Mesothelial cell of epicardium (in vitro differentiated cells): ENCODE results near the gene SLTM. TPM values are rescaled to one million over a fixed set of nuclear protein-coding genes. Genes with fewer than 3 reads are reported as not detected.

Source experiments
- DNase-seq, 2 experiments: peaks; one replicate each; pipeline ENCODE4 v3.0.0; 2021; ENCODE audit warnings: low spot score in 2 of 2; ENCODE audit not compliant: unreplicated experiment in 2 of 2
- H3K27ac Mint-ChIP-seq: 2 replicates; pipeline ENCODE4 v1.8.0; 2021; ENCODE audit warnings: mixed read lengths
- H3K27me3 Mint-ChIP-seq: 2 replicates; pipeline ENCODE4 v1.8.0; 2021; ENCODE audit warnings: low read depth, mixed read lengths
- H3K36me3 Mint-ChIP-seq: 2 replicates; pipeline ENCODE4 v1.8.0; 2021; ENCODE audit warnings: mixed read lengths
- H3K4me1 Mint-ChIP-seq: 2 replicates; pipeline ENCODE4 v1.8.0; 2021; ENCODE audit warnings: mixed read lengths
- H3K4me3 Mint-ChIP-seq: 2 replicates; pipeline ENCODE4 v1.8.0; 2021; ENCODE audit warnings: mild to moderate bottlenecking, moderate library complexity, mixed read lengths
- H3K9me3 Mint-ChIP-seq: 2 replicates; pipeline ENCODE4 v1.8.0; 2021; ENCODE audit warnings: mixed read lengths
- total RNA-seq: library from RNA; stranded (reverse); gene quantifications from 3 replicates; pipeline ENCODE4 v1.2.1, GENCODE V29; 2021
- TF ChIP-seq, protein P1 (sequence below): fragments of 200-600 bp; sonication (generic); IDR thresholded peaks from one replicate; pipeline ENCODE4 v1.5.0; 2021; ENCODE audit warnings: antibody characterized with exemption; ENCODE audit not compliant: unreplicated experiment

The SLTM gene
- total RNA-seq, 1 donor from 2014 or later, result 116 TPM

DNA sequence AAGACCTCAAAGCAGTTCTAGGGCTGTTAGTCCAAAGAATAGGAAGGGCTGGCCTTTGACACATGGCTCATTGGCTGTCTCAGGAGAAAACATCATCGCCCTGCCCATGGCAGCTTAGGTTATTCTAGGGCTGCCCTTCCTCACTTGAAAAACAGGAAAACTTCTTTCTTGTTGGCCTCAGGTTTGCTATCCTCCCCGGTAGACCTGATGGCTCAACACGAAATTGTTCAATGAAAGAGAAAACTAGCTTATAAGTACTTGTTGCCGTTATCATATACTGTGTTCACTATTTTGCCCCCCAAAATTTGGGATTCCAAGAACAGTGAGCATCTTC lies 602 bp upstream of the SLTM start:
- H3K9me3 Mint-ChIP-seq, result peaks cover 3% of the 10 kb centered on the region
- TF ChIP-seq, protein P1, sequence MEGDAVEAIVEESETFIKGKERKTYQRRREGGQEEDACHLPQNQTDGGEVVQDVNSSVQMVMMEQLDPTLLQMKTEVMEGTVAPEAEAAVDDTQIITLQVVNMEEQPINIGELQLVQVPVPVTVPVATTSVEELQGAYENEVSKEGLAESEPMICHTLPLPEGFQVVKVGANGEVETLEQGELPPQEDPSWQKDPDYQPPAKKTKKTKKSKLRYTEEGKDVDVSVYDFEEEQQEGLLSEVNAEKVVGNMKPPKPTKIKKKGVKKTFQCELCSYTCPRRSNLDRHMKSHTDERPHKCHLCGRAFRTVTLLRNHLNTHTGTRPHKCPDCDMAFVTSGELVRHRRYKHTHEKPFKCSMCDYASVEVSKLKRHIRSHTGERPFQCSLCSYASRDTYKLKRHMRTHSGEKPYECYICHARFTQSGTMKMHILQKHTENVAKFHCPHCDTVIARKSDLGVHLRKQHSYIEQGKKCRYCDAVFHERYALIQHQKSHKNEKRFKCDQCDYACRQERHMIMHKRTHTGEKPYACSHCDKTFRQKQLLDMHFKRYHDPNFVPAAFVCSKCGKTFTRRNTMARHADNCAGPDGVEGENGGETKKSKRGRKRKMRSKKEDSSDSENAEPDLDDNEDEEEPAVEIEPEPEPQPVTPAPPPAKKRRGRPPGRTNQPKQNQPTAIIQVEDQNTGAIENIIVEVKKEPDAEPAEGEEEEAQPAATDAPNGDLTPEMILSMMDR, result no peak
- no peaks in the 10 kb centered on the region for H3K27me3 Mint-ChIP-seq
- peaks cover 25% of the 10 kb centered on the region for H3K4me1 Mint-ChIP-seq
- DNase-seq, result no peak
- H3K4me3 Mint-ChIP-seq, result peak overlapping the region; percentile 98
- H3K36me3 Mint-ChIP-seq, result no peaks in the 10 kb centered on the region
- peak overlapping the region; percentile 96 for H3K27ac Mint-ChIP-seq

DNA sequence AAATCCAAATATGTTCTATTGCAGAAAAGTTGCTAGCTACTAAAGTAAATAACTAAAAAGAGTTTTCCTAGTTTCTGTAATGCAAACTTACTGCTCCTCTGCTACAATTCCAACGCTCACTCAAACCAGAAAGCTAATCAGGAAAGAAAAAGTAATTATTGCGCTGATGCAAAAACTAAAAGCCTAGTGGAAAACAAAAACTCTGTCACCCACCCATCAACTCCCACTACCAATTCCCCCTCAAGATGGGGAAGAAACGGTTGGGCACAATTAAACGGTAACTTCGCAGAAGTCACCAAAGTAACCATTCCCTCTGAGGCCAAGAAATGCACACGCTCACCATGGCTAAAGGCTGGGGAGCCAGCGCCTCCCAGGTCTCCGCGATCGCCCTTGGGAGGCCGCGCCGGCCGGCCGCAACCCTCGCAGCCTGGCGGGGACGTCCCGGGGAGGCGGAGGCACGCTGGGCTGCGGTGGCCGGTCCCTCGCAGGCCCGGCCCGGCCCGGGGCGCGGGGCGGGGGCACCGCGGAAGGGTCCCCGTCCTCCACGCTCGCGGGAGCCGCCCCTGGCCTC lies 684 bp downstream of the SLTM start:
- TF ChIP-seq, protein P1, result no peak
- peaks cover 4% of the 10 kb centered on the region for H3K36me3 Mint-ChIP-seq
- H3K4me1 Mint-ChIP-seq, result peaks cover 25% of the 10 kb centered on the region
- peak overlapping the region; percentile 87 for H3K4me3 Mint-ChIP-seq
- H3K9me3 Mint-ChIP-seq, result no peaks in the 10 kb centered on the region
- H3K27ac Mint-ChIP-seq, result peak overlapping the region; percentile 97
- DNase-seq, result no peak
- no peaks in the 10 kb centered on the region for H3K27me3 Mint-ChIP-seq

DNA sequence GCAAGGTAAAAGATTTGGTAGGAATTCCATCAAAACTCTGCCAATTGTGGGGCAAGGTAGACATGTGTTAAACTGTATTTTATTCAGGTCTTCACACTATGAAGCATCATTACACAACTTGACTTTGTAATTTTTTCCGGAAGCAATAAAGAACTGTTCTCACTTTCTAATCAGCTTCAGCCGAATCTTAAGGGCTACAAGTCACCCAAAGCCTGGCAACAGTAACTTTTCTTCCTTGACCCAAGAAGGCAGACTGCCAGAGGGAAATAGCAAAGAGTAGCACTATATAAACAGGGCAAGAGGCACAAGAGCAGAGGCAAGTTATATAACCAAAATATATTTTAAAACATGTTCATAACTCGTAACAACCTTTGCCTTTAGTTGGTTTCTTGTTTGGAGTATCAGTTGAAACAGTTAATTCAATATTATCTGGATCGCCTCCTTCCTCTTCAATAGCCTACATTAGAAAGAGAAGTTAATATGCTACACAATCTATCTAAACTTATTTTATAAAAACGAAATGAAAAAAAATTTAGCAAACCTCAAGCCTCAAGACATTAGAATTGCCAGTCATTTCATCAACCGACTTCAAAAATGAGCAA lies 1.4 kb downstream of the SLTM start:
- TF ChIP-seq, protein P1, result no peak
- Mint-ChIP-seq H3K36me3 (peaks cover 4% of the 10 kb centered on the region), H3K9me3 (no peaks in the 10 kb centered on the region), H3K27me3 (no peaks in the 10 kb centered on the region), H3K4me3 (peak overlapping the region; percentile 87), H3K27ac (peak overlapping the region; percentile 97), H3K4me1 (peaks cover 25% of the 10 kb centered on the region)
- no peak for DNase-seq

DNA sequence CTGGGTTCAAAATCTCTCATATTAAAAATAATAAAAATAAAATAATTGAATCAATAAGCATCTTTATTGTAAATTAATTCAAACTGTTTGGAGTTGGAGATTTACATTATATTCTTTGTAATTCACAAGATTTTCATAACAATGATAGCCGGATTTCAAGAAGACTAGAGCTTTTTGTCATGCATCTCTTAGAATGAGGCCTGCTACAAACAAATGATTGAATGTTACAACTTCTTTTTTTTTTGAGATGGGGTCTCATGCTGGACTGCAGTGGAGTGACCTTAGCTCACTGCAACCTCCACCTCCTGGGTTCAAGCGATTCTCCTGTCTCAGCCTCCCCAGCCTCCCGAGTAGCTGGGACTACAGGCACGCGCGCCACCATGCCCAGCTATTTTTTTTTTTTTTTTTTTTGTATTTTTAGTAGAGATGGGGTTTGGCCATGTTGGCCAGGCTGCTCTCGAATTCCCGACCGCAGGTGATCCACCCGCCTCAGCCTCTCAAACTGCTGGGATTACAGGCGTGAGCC lies 3.5 kb downstream of the SLTM start:
- Mint-ChIP-seq H3K27ac (no peak overlapping the region), H3K9me3 (no peaks in the 10 kb centered on the region), H3K36me3 (peaks cover 7% of the 10 kb centered on the region), H3K27me3 (no peaks in the 10 kb centered on the region), H3K4me3 (no peak overlapping the region), H3K4me1 (peaks cover 25% of the 10 kb centered on the region)
- DNase-seq, result no peak
- TF ChIP-seq, protein P1, result no peak

DNA sequence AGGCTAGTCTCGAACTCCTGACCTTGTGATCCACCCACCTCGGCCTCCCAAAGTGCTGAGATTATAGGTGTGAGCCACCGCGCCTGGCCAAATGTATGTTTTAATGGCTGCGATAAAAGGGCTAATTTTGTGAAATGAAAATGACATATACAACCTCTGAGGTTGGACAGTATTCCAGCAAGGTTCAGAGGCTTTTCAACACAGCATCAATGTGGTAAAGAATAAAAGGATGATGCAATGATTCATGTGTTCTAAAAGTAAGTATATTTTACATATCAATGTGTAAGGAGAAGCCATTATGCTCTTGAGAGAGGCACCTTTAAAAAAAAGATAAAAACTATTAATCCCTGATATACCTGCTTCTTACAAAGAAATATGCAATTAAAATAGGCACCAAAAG lies 6.7 kb downstream of the SLTM start:
- no peaks in the 10 kb centered on the region for H3K9me3 Mint-ChIP-seq
- no peak for DNase-seq
- H3K27me3 Mint-ChIP-seq, result no peaks in the 10 kb centered on the region
- peaks cover 10% of the 10 kb centered on the region for H3K36me3 Mint-ChIP-seq
- no peak overlapping the region for H3K4me3 Mint-ChIP-seq
- H3K27ac Mint-ChIP-seq, result no peak overlapping the region
- TF ChIP-seq, protein P1, result no peak
- H3K4me1 Mint-ChIP-seq, result peaks cover 8% of the 10 kb centered on the region
